Measurements from ENCODE around the gene ENC1.

Gene ENC1

DNA sequence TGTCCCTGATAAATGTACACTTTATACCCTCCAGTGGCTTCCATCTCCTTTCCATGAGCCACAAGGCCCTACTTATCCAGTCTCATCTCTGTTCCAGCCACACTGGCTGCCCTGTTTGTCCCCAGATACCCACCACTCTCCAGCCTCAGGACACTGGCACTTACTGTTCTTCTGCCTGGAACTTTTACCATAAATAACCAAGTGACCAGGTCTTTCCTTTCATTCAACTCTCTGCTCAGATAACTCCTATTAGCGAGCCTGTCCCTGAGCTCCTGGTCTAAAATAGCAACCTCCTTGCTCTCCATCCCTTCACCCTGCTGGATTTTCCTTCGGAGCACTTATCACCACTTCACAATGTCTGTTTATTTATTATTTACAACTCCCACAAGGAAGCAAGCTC, 16.6 kb upstream of the ENC1 start:
- TF ChIP-seq, protein P1, sequence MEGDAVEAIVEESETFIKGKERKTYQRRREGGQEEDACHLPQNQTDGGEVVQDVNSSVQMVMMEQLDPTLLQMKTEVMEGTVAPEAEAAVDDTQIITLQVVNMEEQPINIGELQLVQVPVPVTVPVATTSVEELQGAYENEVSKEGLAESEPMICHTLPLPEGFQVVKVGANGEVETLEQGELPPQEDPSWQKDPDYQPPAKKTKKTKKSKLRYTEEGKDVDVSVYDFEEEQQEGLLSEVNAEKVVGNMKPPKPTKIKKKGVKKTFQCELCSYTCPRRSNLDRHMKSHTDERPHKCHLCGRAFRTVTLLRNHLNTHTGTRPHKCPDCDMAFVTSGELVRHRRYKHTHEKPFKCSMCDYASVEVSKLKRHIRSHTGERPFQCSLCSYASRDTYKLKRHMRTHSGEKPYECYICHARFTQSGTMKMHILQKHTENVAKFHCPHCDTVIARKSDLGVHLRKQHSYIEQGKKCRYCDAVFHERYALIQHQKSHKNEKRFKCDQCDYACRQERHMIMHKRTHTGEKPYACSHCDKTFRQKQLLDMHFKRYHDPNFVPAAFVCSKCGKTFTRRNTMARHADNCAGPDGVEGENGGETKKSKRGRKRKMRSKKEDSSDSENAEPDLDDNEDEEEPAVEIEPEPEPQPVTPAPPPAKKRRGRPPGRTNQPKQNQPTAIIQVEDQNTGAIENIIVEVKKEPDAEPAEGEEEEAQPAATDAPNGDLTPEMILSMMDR (IDR thresholded peaks at IDR 0.05) = no peak
- H3K36me3 ChIP-seq = no peaks in the 10 kb centered on the region
- H3K27ac ChIP-seq = no peak overlapping the region
- H3K4me3 ChIP-seq (ENCODE audit: low read depth in 1 of 2, low read length in 1 of 2) = no peak overlapping the region
- H3K4me1 ChIP-seq (ENCODE audit: control insufficient read depth in 1 of 2, insufficient read depth in 1 of 2, low read depth in 1 of 2, low read length in 1 of 2) = no peaks in the 10 kb centered on the region
- H3K27me3 ChIP-seq = no peaks in the 10 kb centered on the region
- no peaks in the 10 kb centered on the region for H3K9me3 ChIP-seq

DNA sequence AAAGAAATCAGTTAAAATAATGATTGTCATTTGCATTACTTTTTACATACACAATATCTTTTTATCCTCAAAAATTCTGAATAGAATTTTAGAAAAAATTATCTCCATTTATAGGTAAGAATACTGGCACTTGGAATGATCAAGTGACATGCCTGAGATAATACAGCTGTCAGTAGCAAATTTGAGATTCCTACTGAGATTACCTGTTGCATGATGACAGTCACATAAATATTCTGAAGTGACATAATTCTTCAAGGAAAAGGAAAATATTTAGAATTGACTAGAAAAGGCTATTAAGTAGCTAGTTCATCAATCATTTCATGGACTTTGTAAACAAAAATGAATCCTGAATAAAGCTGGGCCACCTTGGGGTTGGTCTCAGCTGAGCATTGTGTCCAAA, 15.2 kb upstream of the ENC1 start:
- Histone ChIP-seq H3K4me3 (ENCODE audit: low read depth in 1 of 2, low read length in 1 of 2) (no peak overlapping the region), H3K36me3 (no peaks in the 10 kb centered on the region), H3K4me1 (ENCODE audit: control insufficient read depth in 1 of 2, insufficient read depth in 1 of 2, low read depth in 1 of 2, low read length in 1 of 2) (no peaks in the 10 kb centered on the region), H3K27me3 (no peaks in the 10 kb centered on the region), H3K9me3 (no peaks in the 10 kb centered on the region), H3K27ac (no peak overlapping the region)
- TF ChIP-seq, protein P1 (IDR thresholded peaks at IDR 0.05) = no peak

DNA sequence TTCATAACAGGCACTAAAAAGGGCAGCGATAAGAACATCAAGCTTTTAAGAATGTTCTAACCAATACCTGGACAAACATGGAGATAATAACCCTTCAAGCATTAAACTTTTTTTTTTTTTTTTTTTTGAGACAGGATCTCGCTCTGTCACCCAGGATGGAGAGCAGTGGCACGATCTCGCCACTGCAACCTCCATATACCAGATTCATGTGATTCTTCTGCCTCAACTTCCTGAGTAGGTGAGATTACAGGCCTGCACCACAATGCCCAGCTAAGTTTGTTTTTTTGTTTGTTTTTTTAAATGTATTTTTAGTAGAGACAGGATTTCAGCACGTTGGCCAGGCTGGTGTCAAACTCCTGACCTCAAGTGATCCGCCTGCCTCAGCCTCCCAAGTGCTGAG, 14.7 kb upstream of the ENC1 start:
- TF ChIP-seq, protein P1 (IDR thresholded peaks at IDR 0.05) = no peak
- H3K27ac ChIP-seq = no peak overlapping the region
- H3K4me1 ChIP-seq (ENCODE audit: control insufficient read depth in 1 of 2, insufficient read depth in 1 of 2, low read depth in 1 of 2, low read length in 1 of 2) = no peaks in the 10 kb centered on the region
- no peaks in the 10 kb centered on the region for H3K9me3 ChIP-seq
- H3K36me3 ChIP-seq = no peaks in the 10 kb centered on the region
- H3K4me3 ChIP-seq (ENCODE audit: low read depth in 1 of 2, low read length in 1 of 2) = no peak overlapping the region
- no peaks in the 10 kb centered on the region for H3K27me3 ChIP-seq

DNA sequence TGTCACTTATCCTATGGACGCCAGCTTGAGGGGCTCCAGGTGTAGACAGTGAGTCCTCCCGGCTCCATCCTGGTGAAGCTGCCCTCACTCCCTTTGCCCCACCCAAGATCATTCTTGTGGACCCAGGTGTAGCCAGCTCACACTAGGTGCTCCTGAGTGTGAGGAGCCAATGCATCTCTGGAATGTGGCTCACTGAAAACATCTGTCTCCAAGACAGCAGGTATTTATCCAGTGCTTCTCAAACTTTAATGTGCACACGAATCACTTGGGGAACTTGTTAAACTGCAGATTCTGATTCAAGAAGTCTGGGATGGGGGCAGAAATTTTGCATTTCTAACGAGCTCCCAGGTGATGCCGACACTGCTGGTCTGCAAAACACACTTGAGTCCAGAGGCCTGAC, 13.5 kb upstream of the ENC1 start:
- TF ChIP-seq, protein P1 (IDR thresholded peaks at IDR 0.05) = no peak
- no peaks in the 10 kb centered on the region for H3K9me3 ChIP-seq
- H3K27me3 ChIP-seq = no peaks in the 10 kb centered on the region
- no peak overlapping the region for H3K4me3 ChIP-seq (ENCODE audit: low read depth in 1 of 2, low read length in 1 of 2)
- H3K4me1 ChIP-seq (ENCODE audit: control insufficient read depth in 1 of 2, insufficient read depth in 1 of 2, low read depth in 1 of 2, low read length in 1 of 2) = no peaks in the 10 kb centered on the region
- no peaks in the 10 kb centered on the region for H3K36me3 ChIP-seq
- H3K27ac ChIP-seq = no peak overlapping the region

DNA sequence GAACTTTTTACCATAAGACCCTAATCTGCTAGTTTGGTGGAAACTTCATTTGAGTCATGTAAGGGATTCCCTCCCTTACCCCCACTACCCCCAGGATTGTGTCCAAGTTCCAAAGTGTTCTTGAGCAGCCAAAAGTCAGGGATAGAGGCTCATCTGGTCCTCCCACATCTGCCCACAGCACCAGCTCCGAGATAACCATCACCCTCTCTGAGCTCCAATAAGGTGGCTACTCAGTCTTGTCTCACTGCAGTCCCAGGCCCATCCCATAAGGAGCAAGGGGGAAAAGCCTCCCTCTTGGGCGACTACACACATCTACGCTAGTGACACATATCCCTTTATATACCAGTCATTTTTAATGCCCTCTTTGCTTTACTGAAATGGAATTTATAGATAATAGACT, 12.0 kb upstream of the ENC1 start:
- no peak overlapping the region for H3K27ac ChIP-seq
- TF ChIP-seq, protein P1 (IDR thresholded peaks at IDR 0.05) = no peak
- no peaks in the 10 kb centered on the region for H3K4me1 ChIP-seq (ENCODE audit: control insufficient read depth in 1 of 2, insufficient read depth in 1 of 2, low read depth in 1 of 2, low read length in 1 of 2)
- H3K4me3 ChIP-seq (ENCODE audit: low read depth in 1 of 2, low read length in 1 of 2) = no peak overlapping the region
- no peaks in the 10 kb centered on the region for H3K27me3 ChIP-seq
- H3K9me3 ChIP-seq = no peaks in the 10 kb centered on the region
- H3K36me3 ChIP-seq = no peaks in the 10 kb centered on the region

DNA sequence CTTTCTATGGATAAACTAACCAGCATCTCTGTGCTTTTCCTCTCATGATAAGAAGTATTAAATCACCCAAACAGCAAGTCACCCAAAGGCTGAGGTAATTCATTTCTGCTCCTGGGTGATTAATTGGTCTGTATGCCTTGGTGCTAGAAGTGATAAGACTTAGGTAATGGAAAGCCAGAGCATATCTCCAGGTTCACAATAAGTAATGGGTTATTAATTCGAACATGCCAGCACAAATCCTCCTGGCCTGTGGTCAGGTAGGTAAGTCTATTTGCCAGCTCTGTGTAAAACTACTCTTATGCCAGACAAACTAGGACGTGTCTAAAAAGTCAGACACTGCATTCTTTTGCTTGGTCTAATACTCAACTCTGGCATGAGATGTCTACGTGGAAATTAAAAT, 11.2 kb upstream of the ENC1 start:
- TF ChIP-seq, protein P1 (IDR thresholded peaks at IDR 0.05) = no peak
- H3K9me3 ChIP-seq = no peaks in the 10 kb centered on the region
- H3K27me3 ChIP-seq = no peaks in the 10 kb centered on the region
- no peak overlapping the region for H3K4me3 ChIP-seq (ENCODE audit: low read depth in 1 of 2, low read length in 1 of 2)
- H3K27ac ChIP-seq = no peak overlapping the region
- no peaks in the 10 kb centered on the region for H3K4me1 ChIP-seq (ENCODE audit: control insufficient read depth in 1 of 2, insufficient read depth in 1 of 2, low read depth in 1 of 2, low read length in 1 of 2)
- H3K36me3 ChIP-seq = no peaks in the 10 kb centered on the region
